Measurements from ENCODE around the gene PIM1. TPM values are rescaled to one million over a fixed set of nuclear protein-coding genes. Genes with fewer than 3 reads are reported as not detected.

The PIM1 gene
- total and polyA plus RNA-seq, 10 donors: 22.1 to 176 (median 59.3) TPM

DNA sequence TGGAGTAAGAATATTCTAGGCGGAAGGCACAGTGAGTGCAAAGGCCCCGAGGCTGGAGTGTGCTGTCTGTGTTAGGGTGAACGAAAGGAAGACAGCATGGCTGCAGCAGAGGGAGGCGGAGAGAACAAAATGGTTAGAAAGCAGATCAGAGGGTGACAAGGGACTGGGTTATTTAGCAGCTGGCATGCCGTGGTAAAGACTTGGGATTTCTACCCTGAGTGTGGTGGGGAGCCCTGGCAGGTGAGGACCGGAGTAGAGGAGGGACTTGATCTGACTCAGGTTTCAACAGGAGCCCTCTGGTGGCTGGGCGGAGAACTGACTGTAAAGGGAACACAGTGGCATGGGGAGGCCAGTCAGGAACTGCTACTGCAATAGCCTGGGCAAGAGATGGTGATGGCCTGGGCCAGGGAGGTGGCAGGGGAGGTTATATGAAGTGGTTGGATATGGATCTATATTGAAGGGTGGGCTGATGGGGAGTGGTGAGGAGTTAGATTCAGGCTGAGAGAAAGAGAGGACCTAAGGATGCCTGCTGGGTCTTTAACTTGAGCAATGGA is 38.0 kb downstream of the PIM1 start:
- TF ChIP-seq POLR2AphosphoS5 (IDR thresholded peaks at IDR 0.05): peak in 2 of 3 donors; percentile 23 to 56
- TF ChIP-seq POLR2A (IDR thresholded peaks at IDR 0.05): no peak
- peak; percentile 72 to 96 (median 92) for TF ChIP-seq CTCF (IDR thresholded peaks at IDR 0.05 in 8 of 11, conservative IDR thresholded peaks at IDR 0.05 in 3 of 11)
- 52 to 59% (median 55%) methylated on average over 7 of the region's 7 CpGs for WGBS, 5 donors
- intact Hi-C loops (cut with DNase I; ENCODE audit: low total_unique reads): loop anchor here (2.0 kb wide), 1 partner anchor 189 kb away; no protein-coding TSS in a partner anchor

DNA sequence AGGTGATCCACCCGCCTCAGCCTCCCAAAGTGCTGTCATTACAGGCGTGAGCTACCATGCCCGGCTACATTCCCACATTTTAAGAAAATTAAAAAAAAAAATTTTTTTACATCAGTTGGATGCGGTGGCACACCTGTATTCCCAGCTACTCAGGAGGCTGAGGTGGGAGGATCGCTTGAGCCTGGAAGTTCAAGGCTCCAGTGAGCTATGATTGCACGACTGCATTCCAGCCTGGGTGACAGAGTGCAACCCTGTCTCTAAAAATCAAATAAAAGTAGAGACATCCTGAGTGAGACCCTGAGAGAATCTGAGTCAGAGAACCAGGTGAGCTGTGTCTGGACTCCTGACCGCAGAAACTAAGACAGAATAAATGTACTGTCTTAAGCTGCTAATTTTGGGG is 38.8 kb downstream of the PIM1 start:
- Histone ChIP-seq H3K4me3 (no peak overlapping the region), H3K27me3 (replicated peaks in 1 of 7) (no peaks in the 10 kb centered on the region), H3K4me1 (peaks cover 0 to 61% (median 29%) of the 10 kb centered on the region in 6 donors), H3K36me3 (no peaks in the 10 kb centered on the region), H3K27ac (peak overlapping the region in 4 of 8 donors; percentile 30 to 70 (median 62)), H3K9me3 (no peaks in the 10 kb centered on the region)
- intact Hi-C loops (cut with DNase I; ENCODE audit: low total_unique reads): loop anchor here (2.0 kb wide), 1 partner anchor 190 kb away; no protein-coding TSS in a partner anchor
- 93 to 97% (median 94%) methylated on average over 7 of the region's 7 CpGs for WGBS, 5 donors
- no peak for DNase-seq
- TF ChIP-seq POLR2AphosphoS5 (IDR thresholded peaks at IDR 0.05) (no peak), CTCF (IDR thresholded peaks at IDR 0.05 in 8 of 11, conservative IDR thresholded peaks at IDR 0.05 in 3 of 11) (peak in 2 of 11 experiments; percentile 9)

More for the DNA sequence above, 38.0 kb downstream of the PIM1 start:
- DNase-seq: peak; percentile 96
- no peaks in the 10 kb centered on the region for H3K9me3 ChIP-seq
- H3K27me3 ChIP-seq (replicated peaks in 1 of 7): no peaks in the 10 kb centered on the region
- no peaks in the 10 kb centered on the region for H3K36me3 ChIP-seq
- H3K4me3 ChIP-seq: no peak overlapping the region
- H3K27ac ChIP-seq: peak overlapping the region in 4 of 8 donors; percentile 27 to 62 (median 56)
- H3K4me1 ChIP-seq: peaks cover 0 to 67% (median 33%) of the 10 kb centered on the region in 6 donors

DNA sequence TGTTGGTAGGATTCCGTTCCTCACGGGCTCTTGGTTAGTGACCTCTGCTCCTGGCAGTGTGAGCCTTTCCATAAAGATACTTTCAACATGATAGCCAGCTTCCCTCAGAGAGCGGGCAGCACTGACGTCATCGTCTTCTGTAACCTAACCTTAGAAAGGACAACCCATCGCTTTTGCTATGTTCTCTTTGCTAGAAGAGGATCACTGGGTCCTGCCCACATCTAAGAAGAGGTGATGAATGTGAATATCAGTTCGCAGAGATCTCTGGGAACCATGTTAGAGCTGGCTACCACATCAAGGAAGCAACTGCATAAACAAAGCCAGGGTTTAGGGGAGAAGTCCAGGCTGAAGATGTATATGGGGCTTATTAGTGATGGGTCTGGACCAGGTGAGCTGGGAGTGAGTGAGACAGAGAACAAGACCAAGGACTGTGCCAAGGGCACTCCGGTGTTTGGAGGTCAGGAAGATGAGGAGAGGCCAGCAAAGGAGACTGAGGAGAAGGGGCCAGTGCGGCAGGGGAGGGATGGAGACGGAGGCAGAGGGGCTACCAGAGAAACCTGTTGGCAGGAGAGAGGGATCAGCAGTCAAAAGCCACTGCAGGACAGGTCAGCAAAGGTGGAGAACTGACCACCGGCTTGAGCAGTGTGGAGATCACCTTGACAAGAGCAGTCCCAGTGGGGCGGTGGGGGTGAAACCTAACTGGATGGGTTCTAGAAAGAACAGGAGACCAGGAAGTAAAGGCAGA is 39.7 kb downstream of the PIM1 start:
- 84 to 88% (median 85%) methylated on average over 12 of the region's 12 CpGs for WGBS, 5 donors
- no peak for DNase-seq
- H3K27ac ChIP-seq: peak overlapping the region in 5 of 8 donors; percentile 19 to 70 (median 62)
- no peak overlapping the region for H3K4me3 ChIP-seq
- H3K27me3 ChIP-seq (replicated peaks in 1 of 7): no peaks in the 10 kb centered on the region
- no peaks in the 10 kb centered on the region for H3K9me3 ChIP-seq
- peak in 1 of 11 experiments; percentile 6 for TF ChIP-seq CTCF (IDR thresholded peaks at IDR 0.05 in 8 of 11, conservative IDR thresholded peaks at IDR 0.05 in 3 of 11)
- TF ChIP-seq POLR2AphosphoS5 (IDR thresholded peaks at IDR 0.05): no peak
- H3K36me3 ChIP-seq: no peaks in the 10 kb centered on the region
- peaks cover 0 to 61% (median 29%) of the 10 kb centered on the region in 6 donors for H3K4me1 ChIP-seq
- intact Hi-C loops (cut with DNase I; ENCODE audit: low total_unique reads): loop anchor here (2.0 to 10.0 kb wide), 3 partner anchors 191 to 445 kb away; partner anchors contain the start of gene C6orf89
